ENCODE measurements around the gene F12.
A peak's percentile ranks its signal among the peaks of the same experiment; 100 is the strongest.

The F12 gene

DNA sequence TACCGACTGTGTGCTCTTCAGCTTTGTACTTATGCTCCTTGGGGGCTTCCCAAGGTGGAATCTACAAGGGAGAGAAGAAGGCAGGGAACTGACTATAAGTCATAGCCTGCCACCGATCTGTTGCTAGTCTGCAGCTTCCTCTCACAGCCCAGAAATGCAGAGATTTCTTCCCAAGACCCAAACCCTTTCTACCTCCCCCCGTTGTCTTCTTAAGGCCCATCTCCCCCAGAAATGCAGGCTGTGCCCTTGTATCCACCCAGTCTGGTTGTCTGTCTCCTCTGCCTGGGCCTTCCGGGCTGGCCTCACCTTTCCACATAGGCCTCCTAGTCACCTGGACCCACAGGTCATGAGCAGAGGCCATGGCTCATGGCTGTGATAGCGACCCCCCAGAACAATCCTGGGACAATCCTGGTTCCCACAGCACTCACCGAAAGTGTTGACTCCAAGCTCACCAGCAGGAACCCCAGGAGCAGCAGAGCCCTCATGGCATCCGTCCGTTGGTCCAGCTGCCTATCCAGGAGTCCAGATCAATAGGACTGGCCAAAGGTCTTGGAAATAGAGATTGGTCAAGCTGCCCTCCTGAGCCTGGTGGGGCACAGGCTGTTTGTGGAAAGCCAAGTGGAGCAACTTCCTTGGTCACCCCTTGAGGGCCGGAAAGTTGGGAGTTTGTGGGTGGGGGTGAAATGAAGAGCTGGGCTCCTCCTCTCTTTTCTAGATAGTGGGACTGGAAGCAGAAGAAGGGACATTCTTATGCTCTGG, at the start of gene F12:
Gene F12 (minus strand): TSS at position 522 of the 759 bp plus-strand sequence. CDS start 37 bp downstream, at position 485.
- H3K4me3 Mint-ChIP-seq: no peak within 1 kb of the TSS
- no peaks in the 10 kb centered on the region for H3K9me3 Mint-ChIP-seq
- no peaks in the 10 kb centered on the region for H3K27me3 Mint-ChIP-seq
- no peaks in the 10 kb centered on the region for H3K36me3 Mint-ChIP-seq
- H3K27ac Mint-ChIP-seq: no peak within 1 kb of the TSS
- peaks cover 26% of the 10 kb centered on the region for H3K4me1 Mint-ChIP-seq

DNA sequence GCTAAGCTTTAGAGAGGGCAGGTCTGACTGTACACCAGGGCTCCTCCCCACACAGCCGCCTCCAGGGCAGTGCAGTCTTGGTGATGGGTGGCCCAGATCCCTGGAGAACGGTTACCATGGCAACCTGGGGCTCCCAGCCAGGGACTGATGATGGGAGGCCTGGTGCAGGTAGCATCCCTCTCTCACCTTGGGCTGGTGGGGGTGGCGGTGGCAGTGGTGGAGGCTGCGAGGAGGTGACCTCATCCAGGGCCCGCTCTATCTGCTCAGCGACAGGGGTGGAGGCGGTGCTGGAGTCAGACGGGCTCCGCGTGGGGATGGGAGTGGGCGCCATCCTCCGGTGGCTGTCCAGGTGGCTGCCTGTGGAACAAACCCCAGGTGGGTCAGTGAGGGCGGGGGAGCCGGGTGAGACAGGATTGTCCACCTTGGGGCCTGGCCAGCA, 49.6 kb upstream of the F12 start:
- Mint-ChIP-seq H3K4me3 (no peak overlapping the region), H3K36me3 (no peaks in the 10 kb centered on the region), H3K9me3 (no peaks in the 10 kb centered on the region), H3K27me3 (no peaks in the 10 kb centered on the region), H3K4me1 (peaks cover 8% of the 10 kb centered on the region), H3K27ac (no peak overlapping the region)

DNA sequence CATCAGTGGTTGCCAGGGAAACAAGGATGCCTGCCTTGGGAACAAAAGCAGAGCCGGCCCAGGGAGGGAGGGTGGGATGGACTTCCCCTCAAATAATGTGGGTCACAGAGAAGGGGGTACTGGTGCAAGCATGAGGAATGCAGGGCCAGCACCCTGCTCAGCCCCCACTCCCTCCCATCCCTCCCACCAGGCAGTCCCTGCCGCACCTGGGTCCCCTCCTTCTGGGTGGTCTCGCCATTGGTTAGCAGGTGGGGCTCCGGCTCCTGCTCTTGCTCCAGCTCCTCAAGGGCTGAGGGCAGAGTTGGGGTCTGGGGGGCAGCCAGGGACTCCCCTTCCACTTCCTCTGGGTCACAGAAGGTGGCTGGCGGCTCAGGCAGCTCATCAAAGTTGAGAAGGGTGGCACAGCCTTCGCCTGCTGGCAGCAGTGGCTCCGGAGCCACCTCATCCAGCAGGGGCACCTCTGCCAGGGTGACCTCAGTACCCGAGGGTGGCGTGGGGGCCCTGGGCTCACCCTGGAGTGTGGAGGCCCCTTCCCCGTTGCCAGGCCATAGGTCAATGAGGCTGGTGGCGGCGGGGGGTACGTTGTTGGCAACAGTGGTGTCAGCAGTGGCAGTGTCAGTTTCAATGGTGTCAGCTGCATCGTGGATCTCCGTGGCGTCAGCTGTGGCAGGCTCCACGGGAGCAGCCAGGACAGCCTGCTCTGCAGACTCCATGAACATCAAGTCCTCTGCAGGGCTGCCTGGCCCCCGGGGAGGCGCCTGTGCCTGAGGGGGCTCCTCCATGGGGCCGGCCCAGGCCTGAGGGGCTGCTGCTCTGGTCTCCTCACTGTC, 48.7 kb upstream of the F12 start:
- Mint-ChIP-seq H3K4me1 (peaks cover 11% of the 10 kb centered on the region), H3K27ac (no peak overlapping the region), H3K36me3 (no peaks in the 10 kb centered on the region), H3K27me3 (no peaks in the 10 kb centered on the region), H3K9me3 (no peaks in the 10 kb centered on the region), H3K4me3 (no peak overlapping the region)

DNA sequence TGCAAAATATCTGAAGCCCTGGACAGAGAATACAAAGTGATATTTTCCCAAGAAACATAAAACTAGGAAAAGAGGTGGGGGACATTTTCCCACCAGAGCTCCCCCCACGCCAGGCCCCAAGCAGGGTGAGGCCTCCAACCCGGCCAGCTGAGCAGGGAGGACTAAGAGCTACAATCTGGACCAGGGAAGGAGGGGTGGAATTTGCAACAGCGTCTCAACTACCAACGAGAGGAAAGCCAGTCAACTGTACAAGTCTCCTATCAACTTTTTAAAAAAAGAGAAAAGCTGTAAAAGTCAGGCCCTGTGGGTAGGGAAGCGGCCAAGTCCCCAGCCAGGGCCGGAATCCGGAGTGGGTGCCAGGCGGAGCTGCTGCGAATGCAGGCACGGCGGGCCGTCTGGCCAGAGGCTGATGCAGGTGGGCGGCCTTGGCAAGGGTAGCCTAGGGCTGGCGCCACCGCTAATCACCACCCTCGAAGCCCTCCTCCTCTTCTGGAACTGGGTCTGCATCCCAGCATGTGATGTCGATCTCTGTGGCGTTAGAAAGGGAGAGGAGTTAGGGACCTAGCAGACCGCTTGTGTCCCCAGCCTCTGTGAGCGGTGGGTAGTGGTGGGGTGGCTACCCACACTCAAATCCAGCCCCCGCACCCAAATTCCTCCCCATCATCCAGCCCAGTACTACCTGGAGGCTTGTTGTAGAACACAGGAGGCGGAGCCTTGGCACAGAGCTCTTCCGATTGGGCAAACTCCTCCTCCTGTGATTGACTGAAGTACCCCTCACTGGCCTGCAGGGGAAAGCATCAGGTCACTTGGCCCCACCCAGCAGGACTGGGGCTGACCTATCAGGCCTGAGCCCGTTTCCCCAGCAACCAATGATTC, 47.9 kb upstream of the F12 start:
- Mint-ChIP-seq H3K36me3 (no peaks in the 10 kb centered on the region), H3K9me3 (no peaks in the 10 kb centered on the region), H3K4me1 (peaks cover 12% of the 10 kb centered on the region), H3K27ac (no peak overlapping the region), H3K4me3 (peak overlapping the region; percentile 49), H3K27me3 (no peaks in the 10 kb centered on the region)

DNA sequence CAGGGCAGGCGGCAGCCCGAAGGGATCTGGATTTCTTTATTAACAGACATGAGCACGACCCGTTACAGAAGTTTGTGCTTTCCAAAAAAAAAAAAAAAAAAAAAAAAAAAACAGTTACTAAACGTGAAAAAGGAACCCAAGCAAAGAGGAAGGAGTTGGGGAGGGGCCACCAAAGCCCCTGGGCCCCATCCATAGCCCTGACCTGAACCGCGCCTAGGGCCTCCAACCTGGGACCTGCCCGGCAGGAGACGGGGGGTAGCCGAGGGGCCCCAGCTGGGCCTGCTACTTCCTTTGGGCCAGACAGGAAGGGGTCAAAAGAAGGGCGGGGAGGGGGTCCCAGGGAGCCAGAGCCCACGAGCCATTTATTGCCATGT, 47.2 kb upstream of the F12 start:
- H3K36me3 Mint-ChIP-seq: no peaks in the 10 kb centered on the region
- H3K4me3 Mint-ChIP-seq: peak overlapping the region; percentile 88
- peaks cover 17% of the 10 kb centered on the region for H3K4me1 Mint-ChIP-seq
- H3K27ac Mint-ChIP-seq: peak overlapping the region; percentile 41
- no peaks in the 10 kb centered on the region for H3K9me3 Mint-ChIP-seq
- no peaks in the 10 kb centered on the region for H3K27me3 Mint-ChIP-seq

DNA sequence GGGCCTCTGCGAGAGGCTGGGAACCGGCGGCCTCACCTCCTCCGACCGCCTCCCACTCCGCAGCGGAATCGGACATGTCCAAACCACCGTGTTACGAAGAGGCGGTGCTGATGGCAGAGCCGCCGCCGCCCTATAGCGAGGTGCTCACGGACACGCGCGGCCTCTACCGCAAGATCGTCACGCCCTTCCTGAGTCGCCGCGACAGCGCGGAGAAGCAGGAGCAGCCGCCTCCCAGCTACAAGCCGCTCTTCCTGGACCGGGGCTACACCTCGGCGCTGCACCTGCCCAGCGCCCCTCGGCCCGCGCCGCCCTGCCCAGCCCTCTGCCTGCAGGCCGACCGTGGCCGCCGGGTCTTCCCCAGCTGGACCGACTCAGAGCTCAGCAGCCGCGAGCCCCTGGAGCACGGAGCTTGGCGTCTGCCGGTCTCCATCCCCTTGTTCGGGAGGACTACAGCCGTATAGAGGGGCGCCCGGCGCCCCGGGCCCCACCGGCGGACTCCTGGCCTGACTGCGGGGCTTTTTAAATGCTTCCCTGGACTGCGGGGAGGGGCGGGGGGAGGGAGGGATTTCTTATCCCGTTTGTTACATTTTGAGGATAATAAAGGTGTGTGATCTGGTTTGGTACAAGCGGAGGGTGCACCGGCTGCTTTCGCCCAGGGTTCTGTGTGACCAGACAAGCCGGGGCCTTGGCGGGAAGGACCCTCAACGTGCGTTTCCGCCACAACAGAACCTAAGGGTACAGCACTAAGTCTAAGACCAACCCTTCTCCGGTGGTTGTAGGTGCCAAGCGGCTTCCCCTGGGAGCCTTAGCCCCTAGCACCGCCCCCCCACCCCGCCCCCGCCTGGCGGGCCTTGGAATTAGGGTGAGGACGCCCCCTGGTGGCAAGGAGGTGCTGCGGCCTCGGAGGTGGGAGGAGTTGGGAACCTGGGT, 46.6 kb upstream of the F12 start:
- Mint-ChIP-seq H3K4me3 (peak overlapping the region; percentile 88), H3K9me3 (no peaks in the 10 kb centered on the region), H3K4me1 (peaks cover 18% of the 10 kb centered on the region), H3K27me3 (no peaks in the 10 kb centered on the region), H3K27ac (peak overlapping the region; percentile 46), H3K36me3 (no peaks in the 10 kb centered on the region)

DNA sequence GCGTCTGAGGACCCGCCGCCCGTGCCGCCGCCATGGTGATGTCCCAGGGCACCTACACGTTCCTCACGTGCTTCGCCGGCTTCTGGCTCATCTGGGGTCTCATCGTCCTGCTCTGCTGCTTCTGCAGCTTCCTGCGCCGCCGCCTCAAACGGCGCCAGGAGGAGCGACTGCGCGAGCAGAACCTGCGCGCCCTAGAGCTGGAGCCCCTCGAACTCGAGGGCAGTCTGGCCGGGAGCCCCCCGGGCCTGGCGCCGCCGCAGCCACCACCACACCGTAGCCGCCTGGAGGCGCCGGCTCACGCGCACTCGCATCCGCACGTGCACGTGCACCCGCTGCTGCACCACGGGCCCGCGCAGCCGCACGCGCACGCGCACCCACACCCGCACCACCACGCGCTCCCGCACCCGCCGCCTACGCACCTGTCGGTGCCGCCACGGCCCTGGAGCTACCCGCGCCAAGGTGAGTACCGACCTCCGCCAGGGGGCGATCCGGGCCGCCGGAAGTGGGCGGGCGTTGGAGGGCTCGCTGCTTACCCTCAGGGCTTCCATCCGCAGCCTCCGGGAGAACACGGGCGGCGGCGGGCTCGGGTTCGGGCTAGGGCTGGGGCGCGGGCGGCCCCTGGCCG, 45.8 kb upstream of the F12 start:
- Mint-ChIP-seq H3K4me1 (peaks cover 21% of the 10 kb centered on the region), H3K9me3 (no peaks in the 10 kb centered on the region), H3K27me3 (no peaks in the 10 kb centered on the region), H3K27ac (no peak overlapping the region), H3K36me3 (no peaks in the 10 kb centered on the region), H3K4me3 (peak overlapping the region; percentile 88)

DNA sequence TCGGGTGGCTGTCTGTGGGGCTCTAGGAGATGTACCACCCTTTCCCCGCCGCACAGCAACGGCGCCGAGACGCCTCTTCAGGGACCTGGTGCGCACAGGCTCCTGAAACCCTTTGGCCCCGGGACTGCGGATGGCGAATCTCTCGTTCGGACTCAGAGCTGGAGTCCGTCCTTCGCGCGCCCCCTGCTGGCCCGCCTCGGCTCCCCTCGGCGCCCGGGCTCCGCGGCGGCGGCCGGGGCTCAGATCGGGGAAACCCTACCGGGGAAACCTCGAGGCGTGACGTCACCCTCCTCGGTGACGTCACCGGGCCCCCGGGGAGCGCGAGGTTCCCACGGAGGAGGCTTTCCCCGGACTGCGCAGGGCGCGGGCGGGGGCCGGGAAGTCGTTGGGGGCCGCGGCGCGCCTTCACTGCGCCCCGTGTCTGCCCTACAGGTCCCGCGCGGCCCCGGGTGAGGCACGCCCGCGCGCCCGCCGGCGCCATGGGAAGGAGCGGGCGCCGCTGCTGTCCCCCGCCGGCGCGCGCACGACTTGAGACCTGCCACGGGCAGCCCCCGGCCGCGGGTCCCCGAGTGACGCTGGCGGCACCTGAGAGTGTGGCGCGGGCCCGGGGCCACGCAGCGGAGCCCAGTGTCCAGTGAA, 45.2 kb upstream of the F12 start:
- Mint-ChIP-seq H3K27ac (no peak overlapping the region), H3K27me3 (no peaks in the 10 kb centered on the region), H3K4me1 (peaks cover 21% of the 10 kb centered on the region), H3K36me3 (no peaks in the 10 kb centered on the region), H3K4me3 (peak overlapping the region; percentile 88), H3K9me3 (no peaks in the 10 kb centered on the region)

DNA sequence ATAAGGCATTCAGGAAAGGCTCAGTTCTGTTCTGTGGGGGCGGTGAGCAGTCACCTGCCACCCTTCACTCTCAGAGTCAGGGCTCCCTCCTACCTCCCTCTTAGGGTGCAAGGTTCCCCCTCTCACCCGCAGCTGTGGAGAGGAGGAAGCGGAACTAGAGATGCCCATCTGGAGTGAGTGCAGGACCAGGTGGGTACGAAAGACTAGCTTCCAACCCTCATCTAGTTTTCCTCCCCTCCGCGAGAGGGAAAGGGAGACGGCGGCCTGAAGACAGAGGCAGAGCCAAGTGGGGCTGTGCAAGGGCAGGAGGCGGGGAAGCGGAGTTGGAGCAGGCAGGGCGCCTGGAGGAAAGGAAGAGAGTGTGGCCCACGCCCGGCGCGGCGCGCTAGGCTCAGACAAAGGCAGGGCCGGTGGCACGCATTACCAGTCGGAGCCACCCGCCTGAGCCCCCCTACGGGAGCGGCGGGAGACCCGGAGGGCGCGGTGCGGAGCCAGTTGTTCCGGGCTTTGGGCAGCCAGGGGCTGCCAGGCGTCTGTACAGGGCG, 44.6 kb upstream of the F12 start:
- no peaks in the 10 kb centered on the region for H3K36me3 Mint-ChIP-seq
- H3K4me3 Mint-ChIP-seq: peak overlapping the region; percentile 79
- no peaks in the 10 kb centered on the region for H3K9me3 Mint-ChIP-seq
- peak overlapping the region; percentile 65 for H3K27ac Mint-ChIP-seq
- no peaks in the 10 kb centered on the region for H3K27me3 Mint-ChIP-seq
- H3K4me1 Mint-ChIP-seq: peaks cover 21% of the 10 kb centered on the region

DNA sequence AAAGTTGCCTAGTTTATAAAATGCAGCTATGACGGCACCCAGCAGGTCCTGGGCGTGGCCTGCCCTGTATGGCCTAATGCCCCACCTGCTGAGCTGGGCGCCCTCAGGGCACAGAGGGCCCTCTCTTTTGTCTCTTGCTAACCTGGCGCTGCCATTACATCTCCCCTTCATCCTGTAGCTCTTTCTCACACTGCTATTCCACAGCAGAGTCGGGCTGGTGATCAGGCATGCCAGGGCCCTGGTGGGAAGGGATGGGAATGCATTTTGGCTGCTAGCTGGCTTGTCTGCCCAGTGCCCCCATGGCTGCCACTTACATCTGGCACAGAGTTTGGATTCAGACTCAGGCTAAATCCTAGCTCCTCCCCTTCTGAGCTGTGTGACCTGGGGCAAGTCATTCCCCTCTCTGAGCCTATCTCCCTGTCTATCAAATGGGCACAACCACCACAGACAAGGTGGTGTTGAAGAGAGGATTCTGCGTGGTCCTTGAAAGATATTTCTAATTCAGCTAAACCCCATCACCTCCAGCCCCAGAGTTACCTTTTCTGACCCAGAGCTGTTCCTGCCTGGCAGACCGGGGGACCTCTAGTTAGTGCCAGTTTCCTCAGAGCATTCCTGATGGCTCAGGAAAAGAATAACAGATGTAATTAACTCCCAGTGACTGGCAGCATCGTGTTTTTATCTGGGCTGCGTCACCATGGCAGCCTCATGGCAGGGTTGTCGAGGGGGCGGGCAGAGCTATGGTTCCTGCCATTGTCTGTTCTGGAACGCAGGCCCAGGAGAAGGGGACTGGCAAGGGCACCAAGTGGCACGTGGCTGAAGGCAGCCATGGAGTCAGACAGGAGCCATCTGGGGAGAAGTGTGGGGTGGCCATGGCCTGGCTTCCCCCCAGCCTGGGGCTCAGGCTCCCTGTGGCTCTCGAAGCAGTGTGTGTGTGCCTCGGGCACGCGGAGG, 43.6 kb upstream of the F12 start:
- Mint-ChIP-seq H3K4me1 (peaks cover 29% of the 10 kb centered on the region), H3K36me3 (no peaks in the 10 kb centered on the region), H3K27me3 (no peaks in the 10 kb centered on the region), H3K4me3 (peak overlapping the region; percentile 9), H3K9me3 (no peaks in the 10 kb centered on the region), H3K27ac (no peak overlapping the region)

DNA sequence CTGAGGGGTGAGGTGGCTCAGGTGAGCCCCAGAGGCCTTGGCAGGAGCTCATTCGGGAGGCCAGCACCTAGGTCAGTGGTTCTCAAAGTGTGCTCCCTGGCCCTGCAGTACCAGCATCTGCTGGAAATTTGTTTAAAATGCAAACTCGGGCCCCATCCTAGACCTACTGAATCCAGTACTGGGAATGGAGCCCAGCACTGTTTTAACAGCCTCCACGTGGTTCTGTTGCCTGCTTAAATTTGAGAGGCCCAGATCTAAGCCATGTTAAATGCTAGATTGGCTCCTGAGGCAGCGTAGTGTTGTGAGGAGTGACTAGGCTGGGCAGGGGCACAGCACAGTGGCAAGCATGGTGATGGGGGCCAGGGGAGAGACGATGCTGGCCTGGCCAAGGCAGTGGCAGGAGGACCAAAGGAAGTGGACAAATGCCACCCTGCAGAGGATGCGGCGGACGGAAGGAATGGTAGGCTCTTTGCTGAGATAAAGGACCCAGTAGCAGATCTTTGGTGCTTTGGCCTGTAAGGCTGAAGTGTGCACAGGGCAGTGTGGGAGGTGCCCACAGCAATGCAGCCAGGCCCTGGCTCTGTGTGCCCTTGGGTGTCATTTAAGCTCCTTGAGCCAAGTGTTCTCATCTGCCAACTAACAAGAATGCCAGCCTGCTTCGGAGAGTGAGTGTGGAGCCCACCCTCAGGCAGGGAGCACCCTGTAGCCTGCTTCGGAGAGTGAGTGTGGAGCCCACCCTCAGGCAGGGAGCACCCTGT, 41.5 kb upstream of the F12 start:
- Mint-ChIP-seq H3K4me3 (no peak overlapping the region), H3K27me3 (no peaks in the 10 kb centered on the region), H3K9me3 (no peaks in the 10 kb centered on the region), H3K4me1 (peaks cover 29% of the 10 kb centered on the region), H3K36me3 (no peaks in the 10 kb centered on the region), H3K27ac (no peak overlapping the region)
